CD14-positive monocyte (primary cell): ENCODE results near the gene PAX8. TPM values are rescaled to one million over a fixed set of nuclear protein-coding genes. Genes with fewer than 3 reads are reported as not detected.
A peak's percentile ranks its signal among the peaks of the same experiment; 100 is the strongest.

Experiments used
- DNase-seq, 3 donors: peaks; one replicate each; pipeline ENCODE4 v3.0.0-alpha.2; 2011 to 2022
- H2AFZ ChIP-seq: 2 replicates; pipeline ENCODE4 v1.6.0; 2012; ENCODE audit warnings: mild to moderate bottlenecking, low read depth, low read length, inconsistent platforms; ENCODE audit not compliant: insufficient read depth, poor library complexity, severe bottlenecking
- H3K27ac ChIP-seq, 2 donors: 1 replicate in 1 of 2; 2 replicates in 1 of 2; pipeline ENCODE4 v1.5.1; 2012 to 2013; ENCODE audit warnings: low read length in 2 of 2, control low read depth in 1 of 2, inconsistent platforms in 1 of 2, low read depth in 1 of 2, mild to moderate bottlenecking in 1 of 2
- H3K27me3 ChIP-seq, 2 donors: one replicate each; pipeline versions ENCODE4 v1.6.0 to v1.6.1; 2011 to 2013; ENCODE audit warnings: low read length in 2 of 2; ENCODE audit not compliant: control insufficient read depth in 2 of 2, insufficient read depth in 2 of 2
- H3K36me3 ChIP-seq, 2 donors: replicated peaks in 1 of 2; 1 replicate in 1 of 2; 2 replicates in 1 of 2; pipeline versions ENCODE4 v1.5.1 to v1.6.1; 2012 to 2013; ENCODE audit warnings: low read length in 2 of 2, control low read depth in 1 of 2, inconsistent platforms in 1 of 2, mild to moderate bottlenecking in 1 of 2; ENCODE audit not compliant: insufficient read depth in 2 of 2, control insufficient read depth in 1 of 2
- H3K4me1 ChIP-seq, 2 donors: 1 replicate in 1 of 2; 2 replicates in 1 of 2; pipeline versions ENCODE4 v1.5.1 to v1.6.1; 2012 to 2013; ENCODE audit warnings: low read length in 2 of 2, control low read depth in 1 of 2, inconsistent platforms in 1 of 2, mild to moderate bottlenecking in 1 of 2, moderate library complexity in 1 of 2; ENCODE audit not compliant: insufficient read depth in 2 of 2, control insufficient read depth in 1 of 2
- H3K4me2 ChIP-seq: replicated peaks from 2 replicates; pipeline ENCODE3; 2012; ENCODE audit warnings: low read length, moderate library complexity, mild to moderate bottlenecking; ENCODE audit not compliant: poor library complexity, severe bottlenecking; ENCODE audit errors: extremely low read depth
- H3K4me3 ChIP-seq, 3 experiments: fragments of 200-600 bp in 1 of 3; sonication (generic) in 1 of 3; replicated peaks in 1 of 3; 1 replicate in 2 of 3; 2 replicates in 1 of 3; pipeline ENCODE4 v1.5.1; 2011 to 2013; ENCODE audit warnings: low read length in 3 of 3, mild to moderate bottlenecking in 3 of 3, control low read depth in 2 of 3, low read depth in 2 of 3, inconsistent platforms in 1 of 3, moderate library complexity in 1 of 3
- H3K79me2 ChIP-seq: 2 replicates; pipeline ENCODE4 v1.6.0; 2012; ENCODE audit warnings: mild to moderate bottlenecking, control low read depth, inconsistent platforms, low read length, moderate library complexity; ENCODE audit not compliant: insufficient read depth
- H3K9ac ChIP-seq: 2 replicates; pipeline ENCODE4 v1.6.0; 2017; ENCODE audit warnings: low read length, mild to moderate bottlenecking; ENCODE audit not compliant: insufficient read depth, poor library complexity, severe bottlenecking
- H3K9me3 ChIP-seq, 2 donors: replicated peaks in 1 of 2; 1 replicate in 1 of 2; 2 replicates in 1 of 2; pipeline versions ENCODE4 v1.5.1 to v1.6.1; 2012 to 2013; ENCODE audit warnings: low read length in 2 of 2, control low read depth in 1 of 2; ENCODE audit not compliant: control insufficient read depth in 1 of 2, insufficient read depth in 1 of 2
- H4K20me1 ChIP-seq: 2 replicates; pipeline ENCODE4 v1.6.0; 2012; ENCODE audit warnings: mild to moderate bottlenecking, low read length, control low read depth, moderate library complexity; ENCODE audit not compliant: insufficient read depth
- H3K27ac Mint-ChIP-seq, 7 donors: one replicate each; pipeline ENCODE4 v1.8.0; 2020; ENCODE audit warnings: mild to moderate bottlenecking in 7 of 7, mixed read lengths in 7 of 7, moderate library complexity in 6 of 7, inconsistent platforms in 2 of 7
- H3K27me3 Mint-ChIP-seq, 3 donors: one replicate each; pipeline ENCODE4 v1.8.0; 2021 to 2022; ENCODE audit warnings: low read depth in 3 of 3, mild to moderate bottlenecking in 3 of 3, mixed read lengths in 3 of 3, moderate library complexity in 3 of 3, inconsistent platforms in 1 of 3
- H3K36me3 Mint-ChIP-seq, 2 donors: one replicate each; pipeline ENCODE4 v1.8.0; 2020; ENCODE audit warnings: mixed read lengths in 2 of 2, inconsistent platforms in 1 of 2, mild to moderate bottlenecking in 1 of 2
- H3K4me1 Mint-ChIP-seq: one replicate; pipeline ENCODE4 v1.8.0; 2020; ENCODE audit warnings: mild to moderate bottlenecking, mixed read lengths
- H3K4me3 Mint-ChIP-seq, 2 donors: one replicate each; pipeline ENCODE4 v1.8.0; 2020; ENCODE audit warnings: mild to moderate bottlenecking in 2 of 2, mixed read lengths in 2 of 2, moderate library complexity in 1 of 2
- H3K9me3 Mint-ChIP-seq, 7 donors: one replicate each; pipeline ENCODE4 v1.8.0; 2020 to 2022; ENCODE audit warnings: mixed read lengths in 7 of 7, mild to moderate bottlenecking in 6 of 7, moderate library complexity in 6 of 7, inconsistent platforms in 2 of 7
- CTCF ChIP-seq: fragments of 200-600 bp; IDR thresholded peaks from one replicate; pipeline ENCODE4 v1.8.0; 2022; ENCODE audit warnings: antibody characterized with exemption, mild to moderate bottlenecking
- WGBS: methylation state at CpG from one replicate; pipeline ENCODE4 v1.1.5; 2013; ENCODE audit warnings: missing lambda C conversion rate; ENCODE audit not compliant: insufficient coverage; 5-methylcytosine and 5-hydroxymethylcytosine counted together
- intact Hi-C, 2 donors: fragments of 100-400 bp; cut with micrococcal nuclease; formaldehyde crosslinking; loops; one replicate each; pipeline versions ENCODE4 v1.15.0 to v1.15.1; 2023
- polyA plus RNA-seq, 3 donors: library from polyadenylated mRNA; depleted of rRNA in 1 of 3; unstranded in 2 of 3; stranded (reverse) in 1 of 3; fragments of 300-500 nt in 2 of 3; fragments of >200 nt in 1 of 3; fragmentation: Illumina TruSeq in 2 of 3; gene quantifications; 1 replicate in 2 of 3; 2 replicates in 1 of 3; pipeline ENCODE4 v1.2.3, GENCODE V29; 2012 to 2021

PAX8 gene
- polyA plus RNA-seq, 3 donors, result 0.26 to 0.47 (median 0.36) TPM

GRCh38 chr2:113273981-113274380, 4.7 kb downstream of the PAX8 start:
- Histone ChIP-seq H3K4me3 (no peak overlapping the region), H3K4me1 (peaks cover 22 to 24% of the 10 kb centered on the region in 2 donors), H3K79me2 (no peaks in the 10 kb centered on the region), H3K4me2 (no peak overlapping the region), H4K20me1 (no peaks in the 10 kb centered on the region), H3K36me3 (no peaks in the 10 kb centered on the region), H3K27ac (no peak overlapping the region), H3K9ac (no peak overlapping the region), H2AFZ (no peak overlapping the region), H3K9me3 (peaks cover 0 to 32% of the 10 kb centered on the region in 2 donors), H3K27me3 (peaks cover 73 to 82% of the 10 kb centered on the region in 2 donors)
- no peak for TF ChIP-seq CTCF
- peaks cover 29% of the 10 kb centered on the region for H3K4me1 Mint-ChIP-seq
- no CpG with 5 or more reads among the region's 9 CpGs for WGBS
- no peak overlapping the region for H3K27ac Mint-ChIP-seq
- H3K27me3 Mint-ChIP-seq, result peaks cover 76 to 85% (median 81%) of the 10 kb centered on the region in 3 donors
- H3K36me3 Mint-ChIP-seq, result peaks cover 4 to 14% of the 10 kb centered on the region in 2 donors
- intact Hi-C loops, result no loop called here
- peaks cover 0 to 14% (median 7%) of the 10 kb centered on the region in 7 donors for H3K9me3 Mint-ChIP-seq
- H3K4me3 Mint-ChIP-seq, result peak overlapping the region in 1 of 2 donors; percentile 79
- no peak for DNase-seq

GRCh38 chr2:113273027-113273551, 5.6 kb downstream of the PAX8 start:
- H3K27ac Mint-ChIP-seq, result no peak overlapping the region
- Histone ChIP-seq H3K4me1 (peaks cover 20 to 22% of the 10 kb centered on the region in 2 donors), H2AFZ (no peak overlapping the region), H3K9me3 (peaks cover 0 to 23% of the 10 kb centered on the region in 2 donors), H3K36me3 (no peaks in the 10 kb centered on the region), H3K27ac (no peak overlapping the region), H4K20me1 (no peaks in the 10 kb centered on the region), H3K4me2 (no peak overlapping the region), H3K27me3 (peaks cover 66 to 73% of the 10 kb centered on the region in 2 donors), H3K4me3 (no peak overlapping the region), H3K79me2 (no peaks in the 10 kb centered on the region), H3K9ac (no peak overlapping the region)
- DNase-seq, result peak in 2 of 3 donors; percentile 18 to 25
- TF ChIP-seq CTCF, result no peak
- H3K9me3 Mint-ChIP-seq, result peaks cover 0 to 14% (median 7%) of the 10 kb centered on the region in 7 donors
- peak overlapping the region in 1 of 2 donors; percentile 79 for H3K4me3 Mint-ChIP-seq
- intact Hi-C loops, result no loop called here
- H3K27me3 Mint-ChIP-seq, result peaks cover 67 to 76% (median 73%) of the 10 kb centered on the region in 3 donors
- H3K36me3 Mint-ChIP-seq, result peaks cover 4 to 16% of the 10 kb centered on the region in 2 donors
- H3K4me1 Mint-ChIP-seq, result peaks cover 29% of the 10 kb centered on the region
- 20% methylated on average over 7 of the region's 8 CpGs for WGBS
